Activated gamma-delta T cell (primary cell): ENCODE results near the gene ATF6B.
"Not testable (repeated sequence)": the region's sequence is repeated elsewhere in the genome, so short reads cannot be mapped to it uniquely, and the experiment has no call there.

Source experiments
- DNase-seq: peaks from one replicate; lab custom pipeline; 2025; lab: John Stamatoyannopoulos, UW

The ATF6B gene

GRCh38 chr6:32154514-32155161 lies 26.6 kb upstream of the ATF6B start:
- no peak for DNase-seq

- DNase-seq: peak; percentile 52
Observed at GRCh38 chr6:32153564-32154513, 25.8 kb upstream of the ATF6B start, which contains the start of gene PPT2. PPT2 (plus strand) TSS chr6:32154141; CDS start chr6:32154595, 454 bp downstream.

- DNase-seq: no peak
Observed at GRCh38 chr6:32152769-32153563, 24.9 kb upstream of the ATF6B start.

GRCh38 chr6:32151863-32152768 lies 24.1 kb upstream of the ATF6B start, which contains the start of gene PRRT1:
PRRT1 (minus strand) TSS chr6:32151939; CDS start chr6:32151827, 112 bp downstream.
- DNase-seq: no peak

GRCh38 chr6:32151181-32151862 lies 23.3 kb upstream of the ATF6B start:
- DNase-seq: no peak

GRCh38 chr6:32149932-32150870 lies 22.2 kb upstream of the ATF6B start:
- DNase-seq: no peak

GRCh38 chr6:32149092-32149755 lies 21.2 kb upstream of the ATF6B start:
- DNase-seq: no peak

- no peak for DNase-seq
Observed at GRCh38 chr6:32148289-32149091, 20.4 kb upstream of the ATF6B start.

- DNase-seq: no peak
Observed at GRCh38 chr6:32147401-32148132, 19.5 kb upstream of the ATF6B start.

- no peak for DNase-seq
Observed at GRCh38 chr6:32146687-32147086, 18.6 kb upstream of the ATF6B start.

- DNase-seq: no peak
Observed at GRCh38 chr6:32146287-32146686, 18.2 kb upstream of the ATF6B start.

GRCh38 chr6:32144238-32144637 lies 16.2 kb upstream of the ATF6B start:
- DNase-seq: not testable (repeated sequence)

- no peak for DNase-seq
Observed at GRCh38 chr6:32140420-32141046, 12.5 kb upstream of the ATF6B start.

- no peak for DNase-seq
Observed at GRCh38 chr6:32139590-32139989, 11.5 kb upstream of the ATF6B start.

GRCh38 chr6:32137454-32137853 lies 9.4 kb upstream of the ATF6B start:
- DNase-seq: no peak

- no peak for DNase-seq
Observed at GRCh38 chr6:32133786-32134185, 5.7 kb upstream of the ATF6B start.

- DNase-seq: no peak
Observed at GRCh38 chr6:32132110-32132509, 4.1 kb upstream of the ATF6B start.
